WTC11 (cell line): ENCODE results near the gene USP37.

Experiments used
- CTCF ChIP-seq: fragments of 200-600 bp; IDR thresholded peaks from 2 replicates; pipeline ENCODE4 v1.8.0; 2022; ENCODE audit warnings: antibody characterized with exemption
- ELF4 ChIP-seq: sonication (generic); formaldehyde crosslinking; IDR thresholded peaks from 2 replicates; pipeline ENCODE4 v1.8.1; 2022; ENCODE audit warnings: low read depth, mild to moderate bottlenecking, moderate library complexity, missing genetic modification reagents
- JAZF1 ChIP-seq: fragments of 250-450 bp; sonication (Bioruptor Pico); IDR thresholded peaks from 2 replicates; pipeline ENCODE4 v1.9.0; 2021; ENCODE audit warnings: moderate library complexity, mild to moderate bottlenecking, inconsistent platforms
- NFE2L1 ChIP-seq: sonication (generic); formaldehyde crosslinking; IDR thresholded peaks from 2 replicates; pipeline ENCODE4 v1.8.1; 2023; ENCODE audit warnings: missing genetic modification reagents
- PRDM15 ChIP-seq: sonication (generic); formaldehyde crosslinking; IDR thresholded peaks from 2 replicates; pipeline ENCODE4 v1.8.0; 2022; ENCODE audit warnings: missing genetic modification reagents
- SP1 ChIP-seq: sonication (generic); formaldehyde crosslinking; conservative IDR thresholded peaks from 2 replicates; pipeline ENCODE4 v1.8.1; 2022; ENCODE audit warnings: missing genetic modification reagents
- ZNF263 ChIP-seq: sonication (generic); formaldehyde crosslinking; IDR thresholded peaks from 2 replicates; pipeline ENCODE4 v1.8.1; 2022; ENCODE audit warnings: low read depth, mild to moderate bottlenecking, moderate library complexity, missing genetic modification reagents
- ZNF416 ChIP-seq: fragments of 250-450 bp; sonication (Bioruptor Pico); IDR thresholded peaks from 2 replicates; pipeline ENCODE4 v1.9.0; 2021; ENCODE audit warnings: mild to moderate bottlenecking, inconsistent platforms

- TF ChIP-seq ZNF416 = no peak
- no peak for TF ChIP-seq CTCF
- no peak for TF ChIP-seq JAZF1
- TF ChIP-seq NFE2L1 = no peak
- no peak for TF ChIP-seq ZNF263
- no peak for TF ChIP-seq ELF4 (CRISPR knock-in tag)
- TF ChIP-seq PRDM15 = no peak
- TF ChIP-seq SP1 = no peak
Observed at GRCh38 chr2:218564056-218564455, 4.1 kb downstream of the USP37 start.
